HG03039 (cell line): ENCODE measurements around the gene LYPD3.
A peak's percentile ranks its signal among the peaks of the same experiment; 100 is the strongest.

ENCODE experiments used
- ATAC-seq: cut with Tn5 transposase; IDR thresholded peaks from one replicate; pipeline ENCODE4 v1.9.1; 2021; ENCODE audit warnings: mild to moderate bottlenecking, moderate library complexity; ENCODE audit not compliant: unreplicated experiment

The LYPD3 gene

DNA sequence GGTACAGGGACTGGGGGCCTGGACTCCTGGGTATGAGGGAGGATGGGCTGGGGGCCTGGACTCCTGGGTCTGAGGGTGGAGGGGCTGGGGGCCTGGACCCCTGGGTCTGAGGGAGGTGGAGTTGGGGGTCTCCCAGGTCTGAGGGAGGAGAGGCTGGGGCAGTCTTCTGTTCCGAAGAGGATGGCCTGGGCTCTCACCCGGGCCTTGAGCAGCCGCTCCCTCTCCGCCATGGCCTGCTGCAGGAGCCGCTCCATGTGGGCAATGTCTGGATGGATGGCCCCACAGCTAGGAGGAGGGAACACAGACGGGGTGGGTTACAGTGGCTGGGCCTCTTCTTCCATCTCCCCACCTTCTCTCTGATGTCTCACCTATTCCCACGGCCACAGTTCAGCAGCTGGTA, 21.0 kb upstream of the LYPD3 start:
- no peak for ATAC-seq

DNA sequence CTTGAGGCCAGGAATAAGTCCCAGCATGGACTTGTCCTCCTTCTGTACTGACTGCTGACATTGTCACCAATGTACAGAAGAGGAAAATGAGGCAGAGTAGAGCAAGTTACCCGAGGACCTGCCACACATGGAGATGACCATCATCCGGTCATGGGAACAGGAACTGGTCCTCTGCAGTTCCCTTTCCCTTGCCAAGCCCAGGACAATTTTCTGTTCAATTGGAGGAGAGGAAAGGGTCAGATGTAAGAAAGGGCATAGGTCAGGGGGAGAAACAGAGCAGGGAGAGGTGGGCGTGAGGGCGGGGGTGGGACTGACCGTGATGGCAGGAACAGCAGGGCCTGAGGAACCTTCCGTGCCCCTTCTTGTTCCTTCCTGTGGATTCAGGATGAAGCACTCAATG, 20.5 kb upstream of the LYPD3 start:
- no peak for ATAC-seq

DNA sequence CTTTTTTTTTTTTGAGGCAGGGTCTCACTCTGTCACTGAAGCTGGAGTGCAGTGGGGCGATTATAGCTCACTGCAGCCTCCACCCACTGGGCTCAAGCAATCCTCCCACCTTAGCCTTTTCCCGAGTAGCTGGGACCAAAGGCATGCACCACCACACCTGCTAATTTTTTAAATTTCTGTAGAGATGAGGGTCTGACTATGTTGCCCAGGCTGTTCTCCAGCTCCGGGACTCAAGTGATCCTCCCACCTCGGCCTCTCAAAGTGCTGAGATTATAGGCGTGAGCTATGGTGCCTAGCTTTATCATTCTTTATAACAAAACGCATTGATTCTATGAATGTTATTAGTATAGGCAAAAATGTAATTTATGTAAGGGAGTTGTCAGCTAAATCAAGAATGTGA, 17.9 kb upstream of the LYPD3 start:
- ATAC-seq: no peak

DNA sequence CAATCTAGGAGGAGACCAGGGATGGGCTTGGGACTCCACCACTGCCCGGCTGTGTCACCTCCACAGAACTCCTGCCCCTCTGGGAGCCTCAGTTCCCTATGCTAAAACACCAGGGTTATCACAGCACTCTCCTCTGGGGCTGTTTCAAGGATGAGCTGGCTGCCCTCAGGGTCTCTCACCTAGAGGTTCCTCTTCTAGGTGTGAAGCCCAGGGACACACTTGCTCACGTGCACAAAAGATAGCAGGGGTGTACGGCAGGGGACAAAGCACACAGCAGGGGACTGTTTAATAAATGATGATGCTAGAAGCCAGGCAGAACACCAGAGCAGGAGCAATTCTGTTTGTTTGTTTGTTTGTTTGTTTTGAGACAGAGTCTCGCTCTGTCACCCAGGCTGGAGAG, 16.8 kb upstream of the LYPD3 start:
- ATAC-seq: no peak

DNA sequence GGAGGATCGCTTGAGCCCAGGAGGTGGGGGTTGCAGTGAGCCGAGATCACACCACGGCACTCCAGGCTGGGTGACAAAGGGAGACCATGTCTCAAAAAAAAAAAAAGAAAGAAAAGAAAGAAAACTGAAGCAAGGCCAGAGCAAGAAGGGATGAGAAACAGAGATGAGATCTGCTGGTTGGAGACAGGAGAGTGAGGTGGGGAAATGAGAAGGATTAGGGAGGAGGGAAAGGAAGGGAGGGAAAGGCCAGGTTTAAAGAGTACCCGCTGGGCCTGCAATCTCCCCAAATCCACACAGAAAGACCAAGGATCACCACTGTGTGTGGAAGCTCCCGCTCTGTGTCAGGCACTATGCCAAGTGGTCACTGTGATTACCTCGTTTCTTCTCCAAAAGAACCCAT, 16.3 kb upstream of the LYPD3 start:
- no peak for ATAC-seq

DNA sequence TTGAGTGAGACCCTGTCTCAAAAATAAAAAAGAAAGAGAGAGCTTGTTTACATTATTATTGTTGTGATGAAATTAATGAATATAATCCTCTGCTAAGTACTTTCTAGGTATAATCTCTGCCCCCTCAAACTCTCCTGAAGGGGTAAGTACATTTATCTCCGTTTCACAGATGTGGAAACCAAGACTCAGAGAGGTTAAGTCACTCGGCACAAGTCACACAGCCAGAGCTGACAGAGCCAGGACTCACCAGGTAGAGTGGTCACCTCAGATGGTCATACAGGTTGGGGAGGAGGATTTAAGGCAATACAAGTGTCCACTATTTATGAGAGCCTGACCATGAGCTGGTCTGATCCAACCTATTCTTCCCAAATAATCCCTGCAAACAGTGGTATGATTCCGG, 15.2 kb upstream of the LYPD3 start:
- ATAC-seq: no peak

DNA sequence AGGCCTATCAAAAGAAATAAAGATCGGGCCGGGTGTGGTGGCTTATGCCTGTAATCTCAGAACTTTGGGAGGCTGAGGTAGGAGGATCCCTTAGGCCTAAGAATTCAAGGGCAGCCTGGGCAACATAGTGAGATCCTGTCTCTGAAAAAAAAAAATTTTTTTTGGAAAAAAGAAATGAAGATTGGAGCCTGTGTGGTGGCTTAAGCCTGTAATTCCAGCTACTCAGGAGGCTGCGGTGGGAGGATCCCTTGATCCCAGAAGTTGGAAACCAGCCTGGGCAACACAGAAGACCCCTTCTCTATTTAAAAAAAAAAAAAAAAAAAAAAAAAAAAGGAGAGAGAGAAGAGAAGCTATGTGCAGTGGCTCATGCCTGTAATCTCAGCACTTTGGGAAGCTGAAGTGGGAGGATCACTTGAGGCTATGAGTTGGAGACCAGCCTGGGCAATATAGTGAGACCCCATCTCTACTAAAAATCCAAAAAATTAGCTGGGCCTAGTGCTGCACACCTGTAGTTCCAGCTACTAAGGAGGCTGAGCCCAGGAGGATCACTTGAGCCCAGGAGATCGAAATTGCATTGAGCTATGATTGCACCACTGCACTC, 14.7 kb upstream of the LYPD3 start:
- no peak for ATAC-seq

DNA sequence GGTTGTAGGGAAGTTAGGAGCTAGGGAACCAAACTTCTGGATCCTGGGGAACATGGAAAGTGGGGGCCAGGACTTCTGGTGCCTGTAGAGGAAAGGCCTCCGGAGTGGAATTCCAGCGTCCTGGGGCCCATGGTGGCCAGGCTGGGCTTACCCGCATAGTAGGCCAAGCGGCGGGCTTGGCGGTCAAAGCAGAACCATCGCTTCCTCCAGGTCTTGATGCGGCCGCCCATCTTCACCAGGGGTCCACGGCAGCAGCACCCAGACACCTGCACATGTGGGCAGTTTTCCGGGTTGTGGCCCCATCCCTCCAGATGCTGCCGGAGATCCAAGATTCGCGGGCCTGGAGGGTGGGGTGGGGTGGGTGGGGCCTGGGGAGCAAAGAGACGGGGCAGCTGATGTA, 13.8 kb upstream of the LYPD3 start:
- no peak for ATAC-seq

DNA sequence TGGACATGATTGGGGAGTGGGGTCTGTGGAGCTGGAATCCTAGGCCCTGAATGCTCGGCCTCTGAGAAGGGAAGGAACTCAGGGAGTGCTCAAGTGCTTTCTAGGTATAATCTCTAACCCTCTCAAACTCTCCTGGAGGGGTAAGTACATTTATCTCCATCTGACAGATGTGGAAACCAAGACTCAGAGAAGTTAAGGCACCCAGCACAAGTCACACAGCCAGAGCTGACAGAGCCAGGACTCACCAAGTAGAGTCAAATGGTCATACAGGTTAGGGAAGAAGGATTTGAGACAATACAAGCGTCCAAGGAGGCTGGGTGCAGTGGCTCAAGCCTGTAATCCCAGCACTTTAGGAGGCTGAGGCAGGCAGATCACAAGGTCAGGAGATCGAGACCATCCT, 12.9 kb upstream of the LYPD3 start:
- ATAC-seq: no peak

DNA sequence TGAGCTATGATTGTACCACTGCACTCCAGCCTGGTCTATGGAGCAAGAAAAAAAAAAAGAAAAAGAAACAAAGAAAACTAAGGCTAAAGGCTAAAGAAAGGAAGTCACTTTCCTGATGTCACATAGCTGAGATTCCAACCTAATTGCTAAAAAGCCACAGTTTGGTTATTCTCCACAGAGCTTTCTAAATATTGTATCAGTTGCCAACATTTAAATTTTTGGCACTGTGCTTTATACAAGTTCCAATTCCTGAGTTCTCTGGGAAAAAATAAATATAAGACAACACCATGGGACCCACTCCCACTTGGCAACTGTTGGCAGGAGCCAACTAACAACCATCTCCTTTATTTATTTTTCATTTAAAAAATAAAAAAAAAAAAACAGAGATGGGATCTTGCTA, 11.2 kb upstream of the LYPD3 start:
- no peak for ATAC-seq

DNA sequence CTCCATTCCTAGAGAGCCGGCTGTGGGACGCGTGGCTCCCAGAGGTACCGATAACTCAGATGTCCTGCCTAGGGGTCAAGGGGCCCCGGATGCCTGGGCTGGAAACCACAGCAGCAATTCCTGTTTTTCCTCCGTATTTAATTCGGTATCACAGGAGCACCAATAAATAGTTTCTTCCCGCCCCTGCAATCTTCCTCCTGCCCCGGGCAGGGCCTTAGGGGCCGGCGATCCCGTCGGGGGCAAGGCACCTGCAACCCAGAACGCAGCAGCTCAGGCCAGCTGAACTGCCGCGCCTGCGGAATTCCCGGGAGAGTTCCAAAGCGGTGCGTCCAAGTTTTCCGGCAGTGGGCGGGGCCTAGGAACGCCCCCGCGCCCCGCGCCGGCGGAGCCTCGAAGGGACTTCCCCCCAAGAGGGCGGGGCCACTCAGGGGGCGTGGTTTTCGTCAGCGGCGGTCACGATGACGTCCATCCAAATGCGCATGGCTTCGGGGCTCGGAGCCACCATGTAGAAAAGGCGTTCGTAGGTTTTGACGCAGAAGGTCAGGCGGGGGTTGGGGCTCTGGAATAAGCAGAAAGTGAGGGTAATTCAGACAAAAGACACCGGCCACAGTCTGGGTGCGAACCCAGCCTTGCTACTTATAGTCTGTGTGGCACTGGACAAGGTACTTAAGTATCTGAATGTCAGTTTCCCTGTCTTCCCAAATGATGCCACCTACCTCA, 9.7 kb upstream of the LYPD3 start:
- ATAC-seq: peak; percentile 72

DNA sequence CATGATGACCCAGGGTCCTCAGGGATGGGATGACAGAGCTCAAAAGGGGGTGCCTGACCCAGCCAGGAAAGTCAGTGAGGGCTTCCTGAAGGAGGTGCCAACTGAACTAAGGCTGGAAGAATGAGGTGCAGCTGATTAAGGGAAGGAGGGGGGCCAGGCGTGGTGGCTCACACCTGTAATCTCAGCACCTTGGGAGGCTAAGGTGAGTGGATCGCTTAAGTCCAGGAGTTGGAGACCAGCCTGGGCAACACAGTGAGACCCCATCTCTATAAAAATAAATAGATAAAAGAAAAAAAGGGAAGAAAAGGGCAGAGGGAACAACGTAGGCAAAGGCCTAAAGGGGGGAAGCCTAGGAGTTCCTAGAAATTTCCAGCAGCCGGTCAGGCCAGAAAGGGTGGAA, 9.1 kb upstream of the LYPD3 start:
- ATAC-seq: no peak

DNA sequence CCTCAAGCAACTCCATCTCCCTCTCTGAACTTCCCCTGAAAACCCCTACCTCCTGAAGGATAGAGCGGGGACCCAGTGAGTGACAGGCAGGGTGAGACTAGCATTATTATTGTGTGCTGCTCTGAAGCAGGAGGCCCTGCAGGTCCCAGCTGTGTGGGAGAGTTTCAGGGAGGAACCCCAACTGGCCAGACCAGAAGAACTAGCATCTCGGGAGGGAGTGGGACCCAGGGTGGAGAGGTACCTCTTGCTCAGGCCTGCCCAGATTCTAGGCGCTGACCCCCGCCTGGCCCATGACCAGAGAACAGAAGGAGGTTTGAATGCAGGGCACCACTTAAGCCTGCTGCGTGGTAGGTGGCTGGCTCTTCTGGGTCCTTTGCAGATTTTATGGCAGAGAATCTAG, 5.7 kb upstream of the LYPD3 start:
- no peak for ATAC-seq

DNA sequence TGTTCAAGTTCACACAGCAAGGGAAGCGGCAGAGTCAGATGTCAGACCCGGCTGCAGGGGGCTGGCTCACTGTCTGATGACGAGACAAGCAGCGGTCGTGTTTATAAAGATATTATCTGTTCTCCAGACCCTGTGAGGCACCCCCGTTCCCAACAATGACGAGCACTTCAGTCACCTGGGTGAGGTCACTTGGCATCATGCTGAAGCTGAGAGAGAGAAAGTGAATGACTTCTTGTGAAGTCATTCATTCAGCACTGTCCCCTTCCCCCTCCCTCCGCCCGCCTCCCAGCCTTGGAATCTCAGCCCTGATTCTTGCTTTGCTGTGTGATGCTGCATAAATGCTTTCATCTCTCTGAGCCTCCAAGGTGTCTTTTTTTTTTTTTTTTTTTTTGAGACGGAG, 4.9 kb upstream of the LYPD3 start:
- no peak for ATAC-seq

DNA sequence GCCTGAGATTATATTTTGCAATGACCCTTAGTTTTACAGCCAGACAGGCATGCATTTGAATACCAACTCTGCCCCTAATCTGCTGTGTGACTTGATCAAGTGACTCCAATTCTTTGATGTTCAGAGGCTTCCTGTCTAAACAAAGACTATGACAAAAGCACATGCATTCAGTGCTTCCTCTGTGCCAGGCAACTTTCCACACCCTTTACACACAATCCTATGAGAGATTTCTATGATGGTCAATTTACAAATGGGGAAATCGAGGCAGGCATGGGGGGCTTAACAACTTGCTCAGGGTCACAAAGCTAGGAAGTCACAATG, 3.7 kb upstream of the LYPD3 start:
- ATAC-seq: no peak

DNA sequence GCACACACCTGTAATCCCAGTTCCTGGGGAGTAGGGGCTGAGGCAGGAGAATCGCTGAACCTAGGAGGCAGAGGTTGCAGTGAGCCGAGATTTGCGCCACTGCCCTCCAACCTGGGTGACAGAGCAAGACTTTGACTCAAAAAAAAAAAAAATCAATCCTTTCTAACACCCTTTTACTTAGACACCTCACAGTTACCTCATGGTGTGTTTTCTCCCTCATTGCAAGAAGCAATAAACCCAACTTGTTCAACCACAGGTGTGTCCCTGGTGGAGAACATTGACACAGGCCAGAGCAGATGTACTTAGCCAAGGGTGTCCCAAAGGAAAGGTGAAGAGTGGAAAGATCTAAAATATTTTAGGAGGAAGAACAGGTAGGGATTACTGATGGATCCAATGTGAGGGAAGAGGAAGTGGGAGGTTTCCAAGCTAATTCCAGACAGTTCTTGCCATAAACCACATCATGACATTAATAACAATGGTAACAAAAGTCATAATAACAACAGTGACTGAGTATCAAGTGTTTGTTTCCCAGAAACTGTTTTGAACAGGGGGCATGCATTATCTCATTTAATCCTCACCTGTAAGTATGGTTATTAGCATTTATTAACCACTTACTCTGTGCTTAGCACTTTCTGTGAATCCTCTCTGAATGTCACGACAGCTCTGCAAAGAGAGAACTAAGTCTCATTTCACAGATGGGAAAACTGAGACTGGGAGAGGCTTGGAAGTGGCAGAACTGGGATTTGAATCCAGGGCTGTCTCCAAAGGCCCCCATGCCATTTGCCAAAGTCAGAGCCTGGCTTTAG, 3.1 kb upstream of the LYPD3 start:
- ATAC-seq: no peak

DNA sequence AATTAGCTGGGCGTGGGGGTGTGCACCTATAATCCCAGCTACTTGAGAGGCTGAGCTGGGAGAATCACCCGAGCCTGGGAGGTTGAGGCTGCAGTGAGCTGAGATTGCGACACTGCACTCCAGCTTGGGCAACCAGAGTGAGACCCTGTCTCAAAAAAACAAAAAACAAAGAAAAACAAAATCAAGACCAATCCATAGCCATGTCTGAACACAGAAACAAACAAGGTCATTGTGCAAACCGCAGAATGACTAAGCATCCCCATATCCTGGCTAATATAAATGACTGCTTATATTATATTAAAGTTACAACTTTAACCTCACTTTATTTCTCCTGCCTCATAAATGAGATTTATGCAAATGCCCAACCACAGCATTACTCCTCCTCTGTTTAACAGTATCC, 2.3 kb upstream of the LYPD3 start:
- no peak for ATAC-seq

DNA sequence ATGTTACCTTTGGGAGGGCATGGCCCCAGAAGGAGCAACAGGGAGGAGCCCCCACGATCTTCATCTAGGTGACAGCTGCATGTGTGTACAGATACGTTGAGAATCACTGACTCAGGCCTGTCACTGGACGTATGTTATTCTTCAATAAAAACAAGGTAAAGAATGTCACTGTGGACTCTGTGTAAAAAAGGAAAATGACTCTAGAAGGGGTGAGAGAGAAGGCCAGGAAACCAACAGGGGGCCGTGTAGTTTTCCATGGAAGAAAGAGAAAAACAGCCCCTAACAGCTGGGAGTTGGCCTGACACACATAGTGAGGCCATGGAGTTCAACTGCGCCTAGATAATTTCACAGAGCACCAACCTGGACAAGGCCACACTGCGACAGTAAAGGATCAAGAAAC, 1.9 kb upstream of the LYPD3 start:
- ATAC-seq: no peak

DNA sequence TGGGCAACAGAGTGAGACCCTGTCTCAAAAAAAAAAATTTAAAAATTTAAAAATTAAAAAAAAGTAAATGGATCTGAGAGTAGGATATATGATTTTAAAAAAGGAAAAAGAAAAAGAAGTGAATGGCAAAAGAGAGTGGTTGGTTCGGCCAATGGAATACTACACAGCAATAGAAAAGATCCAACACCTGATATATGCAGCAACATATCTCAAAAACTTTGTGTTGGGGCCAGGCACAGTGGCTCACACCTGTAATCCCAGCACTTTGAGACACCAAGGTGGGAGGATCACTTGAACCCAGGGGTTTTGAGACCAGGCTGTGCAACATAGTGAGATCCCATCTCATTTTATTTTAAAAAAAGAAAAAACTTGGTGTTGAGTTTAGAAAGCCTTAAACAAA, 1.4 kb upstream of the LYPD3 start:
- ATAC-seq: no peak

DNA sequence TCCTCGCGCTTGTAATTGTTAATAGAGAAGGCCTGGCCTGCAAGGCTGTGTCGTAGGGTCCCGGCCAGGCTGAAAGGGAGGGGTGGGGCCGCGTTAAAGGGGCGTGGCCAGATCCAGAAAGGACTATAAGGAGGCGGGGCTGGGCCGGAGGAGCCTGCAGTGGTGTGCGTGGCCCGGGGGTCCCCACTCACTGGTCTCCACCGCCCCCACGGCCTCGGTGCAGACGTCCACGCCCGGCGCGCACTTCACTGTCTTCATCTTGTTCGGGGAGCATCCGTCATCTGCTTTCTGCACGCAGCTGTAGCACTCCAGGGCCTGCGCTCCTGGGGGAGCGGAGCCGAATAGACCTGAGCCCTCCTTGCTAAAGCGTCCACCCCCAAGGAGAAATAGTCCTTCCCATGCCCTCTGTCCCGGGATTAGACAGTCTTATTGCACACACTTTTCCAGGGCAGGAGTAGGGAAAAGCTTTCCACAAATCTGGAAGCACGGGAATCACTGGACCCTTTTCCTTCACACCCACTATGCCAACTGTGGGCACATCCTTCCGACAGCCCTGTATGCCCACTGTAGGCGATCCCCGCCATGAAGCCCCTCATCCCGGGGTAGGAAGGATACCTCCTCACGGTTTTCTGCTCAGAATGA, 1.2 kb downstream of the LYPD3 start:
- peak; percentile 26 for ATAC-seq

DNA sequence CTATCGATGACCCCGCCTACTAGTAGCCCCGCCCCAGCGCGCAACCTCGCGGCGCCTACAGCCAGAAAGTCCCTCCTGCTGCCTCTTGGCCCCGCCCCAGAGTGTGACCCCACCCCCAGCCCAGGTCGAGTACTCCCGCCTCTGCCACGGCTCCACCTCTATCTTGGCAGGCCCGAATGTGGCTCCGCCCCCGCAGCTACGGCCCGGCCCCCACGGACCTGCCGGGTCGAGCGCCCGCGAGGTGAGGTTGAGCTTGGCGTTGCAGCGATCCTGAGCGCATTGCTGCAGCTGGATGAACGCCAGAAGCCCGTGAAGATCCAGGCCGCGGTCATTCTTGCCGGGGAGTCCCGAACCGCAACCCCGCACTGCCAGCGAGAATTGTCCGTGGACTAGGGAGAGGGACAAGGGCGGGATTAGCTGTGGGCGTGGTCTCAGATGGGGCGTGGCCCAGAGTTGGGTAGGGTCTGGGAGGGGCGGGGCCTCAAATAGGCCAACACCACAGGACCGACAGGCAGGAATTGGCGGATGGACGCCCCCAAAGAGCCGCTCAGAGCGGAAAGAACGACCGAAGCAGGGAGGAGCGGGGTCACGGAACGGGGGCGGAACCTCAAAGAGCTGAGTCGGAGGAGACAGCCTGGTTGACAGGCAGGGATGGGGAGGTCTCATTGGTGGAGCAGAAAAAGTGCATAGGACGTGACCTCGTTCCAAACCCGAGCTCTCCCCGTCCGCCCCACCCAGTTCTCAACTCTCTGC, 1.9 kb downstream of the LYPD3 start:
- ATAC-seq: peak; percentile 76
